Glutamatergic neuron (in vitro differentiated cells): ENCODE data around the gene HARS2. TPM values are rescaled to one million over a fixed set of nuclear protein-coding genes. Genes with fewer than 3 reads are reported as not detected.
"Not testable (repeated sequence)": the region's sequence is repeated elsewhere in the genome, so short reads cannot be mapped to it uniquely, and the experiment has no call there.

ENCODE experiments used
- DNase-seq: peaks from one replicate; pipeline ENCODE4 v3.0.0; 2022
- H3K27ac Mint-ChIP-seq: one replicate; pipeline ENCODE4 v1.8.0; 2020; ENCODE audit warnings: mild to moderate bottlenecking, mixed read lengths, inconsistent platforms; ENCODE audit not compliant: unreplicated experiment
- H3K27me3 Mint-ChIP-seq: one replicate; pipeline ENCODE4 v1.8.0; 2020; ENCODE audit warnings: mild to moderate bottlenecking, moderate library complexity, mixed read lengths, inconsistent platforms; ENCODE audit not compliant: unreplicated experiment
- H3K36me3 Mint-ChIP-seq: one replicate; pipeline ENCODE4 v1.8.0; 2020; ENCODE audit warnings: mild to moderate bottlenecking, mixed read lengths, inconsistent platforms; ENCODE audit not compliant: unreplicated experiment
- H3K4me1 Mint-ChIP-seq: one replicate; pipeline ENCODE4 v1.8.0; 2020; ENCODE audit warnings: mild to moderate bottlenecking, low read depth, mixed read lengths, inconsistent platforms; ENCODE audit not compliant: unreplicated experiment
- H3K4me3 Mint-ChIP-seq: one replicate; pipeline ENCODE4 v1.8.0; 2020; ENCODE audit warnings: mild to moderate bottlenecking, mixed read lengths, inconsistent platforms; ENCODE audit not compliant: unreplicated experiment
- H3K9me3 Mint-ChIP-seq: one replicate; pipeline ENCODE4 v1.8.0; 2020; ENCODE audit warnings: mild to moderate bottlenecking, moderate library complexity, mixed read lengths, inconsistent platforms; ENCODE audit not compliant: unreplicated experiment
- total RNA-seq: library from RNA; stranded (reverse); fragmentation: NEBNext Ultra II Directional; extraction: Animal tissue kit (Norgen Biotek cat#: 25700); gene quantifications from one replicate; pipeline ENCODE4 v1.2.1, GENCODE V29; 2021; ENCODE audit not compliant: unreplicated experiment
- TF ChIP-seq, protein P1 (sequence below): fragments of 200-600 bp; sonication (generic); IDR thresholded peaks from one replicate; pipeline ENCODE4 v1.5.0; 2021; ENCODE audit not compliant: partially characterized antibody, unreplicated experiment

Gene HARS2
- total RNA-seq, 1 donor from 2014 or later, result 56.7 TPM

DNA sequence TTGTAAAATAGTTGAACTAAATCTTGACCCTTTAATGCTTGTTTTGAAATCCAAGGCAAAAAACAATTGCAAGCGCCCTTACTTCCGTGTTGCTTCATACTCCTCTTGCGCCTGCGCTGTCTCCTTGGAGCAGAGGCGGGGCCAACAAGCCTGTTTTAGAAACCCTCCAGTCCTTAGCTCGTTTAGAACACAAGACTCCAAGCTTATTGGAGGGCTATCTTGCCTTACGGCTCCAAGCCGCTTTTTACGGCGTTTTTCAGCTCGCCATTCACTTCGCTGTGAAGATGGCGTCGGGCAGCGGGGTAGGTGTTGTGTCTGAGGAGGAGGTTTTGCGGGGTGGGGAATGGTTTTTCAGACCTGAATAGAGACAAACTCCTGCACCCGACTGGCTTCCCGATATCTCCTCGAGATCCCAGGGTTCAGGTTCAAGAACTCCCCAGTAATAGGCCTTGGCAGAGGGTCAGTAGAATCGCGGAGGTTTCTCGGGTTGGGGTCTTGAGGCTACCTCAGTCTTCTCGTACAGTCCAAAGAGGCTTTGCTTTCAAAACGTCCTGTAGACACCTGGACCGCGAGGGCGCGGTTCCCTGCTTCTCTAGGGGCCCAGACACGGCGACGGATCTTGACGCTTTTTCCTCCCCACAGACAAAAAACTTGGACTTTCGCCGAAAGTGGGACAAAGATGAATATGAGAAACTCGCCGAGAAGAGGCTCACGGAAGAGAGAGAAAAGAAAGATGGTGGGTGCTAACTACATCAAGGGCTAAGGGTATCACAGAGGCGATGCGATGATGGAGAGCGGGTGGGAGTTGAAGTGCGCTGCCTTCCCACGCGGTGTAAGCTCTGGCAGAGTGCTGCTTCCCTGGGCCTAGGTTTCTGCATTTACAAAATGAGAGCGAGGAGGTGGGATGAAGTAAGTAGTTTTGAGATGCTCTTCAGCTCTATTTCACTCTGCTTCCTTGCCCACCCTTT, 9.2 kb downstream of the HARS2 start, which contains the start of gene ZMAT2:
Gene ZMAT2 (plus strand): TSS at position 271 of the 968 bp plus-strand sequence. CDS start 14 bp downstream, at position 285.
- Mint-ChIP-seq H3K36me3 (peaks cover 8% of the 10 kb centered on the region), H3K9me3 (peaks cover 3% of the 10 kb centered on the region), H3K4me1 (peaks cover 8% of the 10 kb centered on the region), H3K27me3 (peaks cover 6% of the 10 kb centered on the region), H3K4me3 (peak within 1 kb of the TSS; percentile 99), H3K27ac (peak within 1 kb of the TSS; percentile 93)
- TF ChIP-seq, protein P1, sequence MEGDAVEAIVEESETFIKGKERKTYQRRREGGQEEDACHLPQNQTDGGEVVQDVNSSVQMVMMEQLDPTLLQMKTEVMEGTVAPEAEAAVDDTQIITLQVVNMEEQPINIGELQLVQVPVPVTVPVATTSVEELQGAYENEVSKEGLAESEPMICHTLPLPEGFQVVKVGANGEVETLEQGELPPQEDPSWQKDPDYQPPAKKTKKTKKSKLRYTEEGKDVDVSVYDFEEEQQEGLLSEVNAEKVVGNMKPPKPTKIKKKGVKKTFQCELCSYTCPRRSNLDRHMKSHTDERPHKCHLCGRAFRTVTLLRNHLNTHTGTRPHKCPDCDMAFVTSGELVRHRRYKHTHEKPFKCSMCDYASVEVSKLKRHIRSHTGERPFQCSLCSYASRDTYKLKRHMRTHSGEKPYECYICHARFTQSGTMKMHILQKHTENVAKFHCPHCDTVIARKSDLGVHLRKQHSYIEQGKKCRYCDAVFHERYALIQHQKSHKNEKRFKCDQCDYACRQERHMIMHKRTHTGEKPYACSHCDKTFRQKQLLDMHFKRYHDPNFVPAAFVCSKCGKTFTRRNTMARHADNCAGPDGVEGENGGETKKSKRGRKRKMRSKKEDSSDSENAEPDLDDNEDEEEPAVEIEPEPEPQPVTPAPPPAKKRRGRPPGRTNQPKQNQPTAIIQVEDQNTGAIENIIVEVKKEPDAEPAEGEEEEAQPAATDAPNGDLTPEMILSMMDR, result no peak
- peak; percentile 91 for DNase-seq

- no peak for DNase-seq
- Mint-ChIP-seq H3K4me1 (peaks cover 8% of the 10 kb centered on the region), H3K27me3 (peaks cover 14% of the 10 kb centered on the region), H3K36me3 (peaks cover 4% of the 10 kb centered on the region), H3K27ac (no peak overlapping the region), H3K9me3 (peaks cover 8% of the 10 kb centered on the region), H3K4me3 (no peak overlapping the region)
- TF ChIP-seq, protein P1, result no peak
These were observed 16.6 kb downstream of the HARS2 start for GRCh38 chr5:140707812-140708211.

GRCh38 chr5:140708787-140709186, 17.5 kb downstream of the HARS2 start:
- not testable (repeated sequence) for H3K27ac Mint-ChIP-seq, H3K4me3 Mint-ChIP-seq, H3K4me1 Mint-ChIP-seq, H3K36me3 Mint-ChIP-seq, H3K9me3 Mint-ChIP-seq, DNase-seq
- peaks cover 14% of the 10 kb centered on the region for H3K27me3 Mint-ChIP-seq

GRCh38 chr5:140710899-140711552, 19.8 kb downstream of the HARS2 start:
- peaks cover 4% of the 10 kb centered on the region for H3K36me3 Mint-ChIP-seq
- H3K27ac Mint-ChIP-seq, result peak overlapping the region; percentile 89
- TF ChIP-seq, protein P1, result no peak
- peaks cover 8% of the 10 kb centered on the region for H3K9me3 Mint-ChIP-seq
- peak overlapping the region; percentile 91 for H3K4me3 Mint-ChIP-seq
- H3K27me3 Mint-ChIP-seq, result peaks cover 12% of the 10 kb centered on the region
- DNase-seq, result peak; percentile 70
- H3K4me1 Mint-ChIP-seq, result peaks cover 8% of the 10 kb centered on the region

DNA sequence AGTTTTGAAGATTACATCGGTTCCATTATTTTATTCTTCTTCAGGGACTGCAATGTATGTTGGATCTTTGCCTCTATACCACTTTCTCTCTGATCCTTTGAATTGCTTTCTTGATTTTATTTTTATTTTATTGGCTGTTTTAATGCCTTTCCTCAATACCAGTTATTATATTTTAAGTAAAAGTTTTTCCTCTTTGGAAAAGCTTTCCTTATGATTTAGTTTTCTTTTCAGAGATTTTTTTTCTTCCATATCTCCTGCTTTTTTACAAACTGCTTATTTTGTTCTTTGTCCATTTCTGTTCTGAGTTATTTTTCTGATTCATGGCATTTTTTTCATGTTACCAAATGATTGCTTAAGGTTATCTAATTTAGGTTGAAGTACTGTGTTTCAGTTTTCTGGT, 20.5 kb downstream of the HARS2 start:
- H3K9me3 Mint-ChIP-seq, result peaks cover 8% of the 10 kb centered on the region
- H3K36me3 Mint-ChIP-seq, result peaks cover 4% of the 10 kb centered on the region
- peak overlapping the region; percentile 61 for H3K4me3 Mint-ChIP-seq
- H3K4me1 Mint-ChIP-seq, result peaks cover 8% of the 10 kb centered on the region
- DNase-seq, result no peak
- TF ChIP-seq, protein P1, result no peak
- H3K27me3 Mint-ChIP-seq, result peaks cover 12% of the 10 kb centered on the region
- no peak overlapping the region for H3K27ac Mint-ChIP-seq
